HG03460 (cell line): ENCODE data around the gene CNIH3.

Experiments used
- ATAC-seq: cut with Tn5 transposase; IDR thresholded peaks from one replicate; pipeline ENCODE4 v1.9.1; 2021; ENCODE audit not compliant: unreplicated experiment

CNIH3 gene

DNA sequence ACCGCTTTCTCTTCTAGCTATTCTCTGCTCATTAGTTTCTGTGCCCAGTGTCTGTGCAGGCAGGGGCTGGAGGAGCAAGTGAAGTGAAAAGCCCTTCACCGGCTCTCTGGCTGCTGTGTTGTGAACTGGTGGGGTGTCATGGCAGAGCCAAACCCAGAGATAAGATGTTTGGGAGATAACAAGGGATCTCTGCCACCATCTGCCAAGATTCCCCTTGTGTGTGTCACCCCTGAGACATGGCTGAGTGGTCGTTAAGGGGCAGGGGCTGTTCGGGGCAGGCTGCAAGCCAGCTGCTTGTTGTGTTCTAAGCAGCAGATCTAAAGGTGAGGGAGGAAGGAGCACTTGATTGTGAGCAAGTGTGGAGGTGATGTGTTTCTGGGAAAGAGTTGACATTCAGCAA lies 24.5 kb downstream of the CNIH3 start:
- no peak for ATAC-seq

DNA sequence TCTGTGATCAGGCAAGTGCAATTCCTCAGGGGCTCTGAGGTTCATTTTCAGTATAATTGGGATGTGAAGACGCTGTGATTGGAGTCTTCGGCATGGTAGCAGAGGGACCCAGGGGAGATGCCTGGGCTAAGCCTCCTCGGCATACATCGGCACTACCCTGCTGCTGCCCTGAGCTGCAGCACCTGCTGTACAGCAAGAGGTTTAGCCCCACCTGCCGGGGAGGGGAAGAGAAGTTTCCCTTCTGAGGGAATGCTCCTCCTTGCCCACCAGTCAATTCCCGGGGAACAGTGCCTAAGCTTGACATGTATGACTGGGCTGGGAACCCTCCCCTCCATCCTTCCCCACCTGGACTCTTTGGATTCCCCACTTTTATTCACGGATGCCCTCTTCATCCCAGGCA lies 24.9 kb downstream of the CNIH3 start:
- ATAC-seq: no peak

DNA sequence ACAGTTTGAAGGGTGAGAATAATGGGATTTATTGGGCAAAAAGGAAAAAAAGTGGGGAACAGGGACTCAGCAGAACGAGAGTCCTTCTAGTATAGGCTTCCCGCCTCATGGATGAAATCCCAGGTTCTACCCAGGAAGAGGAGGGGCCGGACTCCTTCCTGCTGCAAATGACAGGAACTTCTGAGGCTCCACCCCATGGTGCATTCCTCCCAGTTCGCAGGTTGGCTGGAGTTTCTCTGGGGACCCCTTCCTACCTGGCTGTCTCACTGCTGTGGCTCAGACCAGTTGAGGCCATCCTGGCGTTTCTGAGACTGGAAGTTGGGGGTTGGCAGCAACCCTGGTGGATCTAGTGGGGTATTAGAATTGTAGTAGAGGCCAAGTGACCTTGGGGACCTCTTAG lies 27.5 kb downstream of the CNIH3 start:
- no peak for ATAC-seq

DNA sequence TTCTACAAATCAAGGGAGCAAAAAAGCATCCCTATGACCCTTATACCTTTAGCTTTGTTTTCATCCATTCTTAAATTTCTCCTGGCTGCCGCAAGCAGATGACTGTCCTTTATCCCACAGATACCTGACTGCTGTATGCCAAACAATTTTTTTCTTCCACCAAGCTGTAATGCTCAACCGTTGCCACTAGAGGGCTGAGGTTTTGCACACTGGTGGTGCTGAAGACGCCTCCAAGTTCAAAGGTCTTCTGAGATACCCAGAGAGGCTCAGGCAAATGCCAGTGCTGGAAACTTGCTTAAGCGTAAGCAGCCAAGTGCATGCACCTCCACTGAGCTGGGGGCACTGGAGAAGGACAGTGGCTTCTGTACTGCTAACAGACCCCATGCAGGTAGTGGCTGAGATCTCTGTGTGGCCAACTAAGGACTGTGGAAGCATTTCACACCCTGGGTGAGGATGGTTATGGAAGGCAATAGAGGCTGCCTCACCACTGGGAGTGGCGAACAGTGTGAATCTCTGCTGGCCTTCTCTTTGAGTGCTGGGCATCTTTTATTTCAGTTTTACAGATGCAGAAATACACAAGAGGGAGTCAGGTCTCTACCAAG lies 28.5 kb downstream of the CNIH3 start:
- peak; percentile 66 for ATAC-seq

DNA sequence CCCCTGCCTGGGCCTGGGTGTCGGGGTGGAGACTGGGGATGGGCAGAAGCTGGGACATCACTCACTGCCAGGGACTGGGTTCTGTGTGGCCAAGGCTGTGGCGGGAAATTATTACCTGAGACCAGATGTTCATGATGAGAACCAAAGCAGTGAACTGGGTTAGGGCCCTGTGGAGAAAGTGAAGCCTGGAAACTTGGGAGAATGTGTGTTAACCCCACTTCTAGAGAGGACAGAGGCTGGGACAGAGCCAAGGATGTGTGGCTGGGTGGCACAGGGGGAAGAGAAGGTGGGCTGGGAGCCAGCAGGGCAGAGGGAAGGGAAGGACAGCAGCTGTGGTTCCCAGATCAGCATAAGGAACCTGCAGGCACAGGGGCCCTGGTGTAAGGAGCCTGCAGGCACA lies 31.3 kb downstream of the CNIH3 start:
- ATAC-seq: no peak

DNA sequence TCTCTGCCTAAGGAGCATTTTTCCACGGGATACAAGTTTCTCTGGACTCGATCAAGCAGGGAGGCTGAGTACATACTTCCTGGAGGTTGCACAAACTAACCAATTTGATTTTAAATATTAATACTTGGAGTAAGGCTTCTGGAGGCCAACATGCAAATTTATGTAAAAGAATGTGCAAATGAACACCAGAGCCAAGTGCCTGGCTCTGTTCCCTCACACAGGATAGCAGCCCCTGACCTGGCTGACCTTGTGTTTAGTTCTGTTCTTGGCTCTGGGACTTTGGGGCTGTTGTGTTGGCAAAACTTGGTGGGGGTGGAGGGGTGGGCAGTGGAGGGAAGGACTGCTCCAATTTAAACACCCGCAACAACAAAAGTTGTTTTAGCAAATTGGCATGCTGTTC lies 34.2 kb downstream of the CNIH3 start:
- no peak for ATAC-seq

DNA sequence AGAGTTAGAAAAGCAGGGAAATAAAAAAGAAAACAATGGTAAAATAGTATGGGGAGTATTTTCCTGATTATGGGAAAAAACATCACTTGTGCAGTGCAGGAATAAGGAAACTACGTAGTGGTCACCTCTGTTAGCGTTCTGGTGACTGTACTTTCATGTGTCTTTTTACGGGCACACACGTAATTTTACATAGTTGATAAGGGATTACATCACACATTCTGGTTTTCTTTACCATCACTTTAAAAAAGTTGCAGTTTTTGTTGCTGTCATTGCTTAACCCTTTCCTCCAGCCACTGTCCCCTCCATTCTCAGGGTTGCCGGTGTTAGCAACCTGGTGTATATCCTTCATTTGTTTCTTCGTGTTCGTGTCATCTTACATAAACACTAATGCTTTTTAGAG lies 35.1 kb downstream of the CNIH3 start:
- ATAC-seq: no peak

DNA sequence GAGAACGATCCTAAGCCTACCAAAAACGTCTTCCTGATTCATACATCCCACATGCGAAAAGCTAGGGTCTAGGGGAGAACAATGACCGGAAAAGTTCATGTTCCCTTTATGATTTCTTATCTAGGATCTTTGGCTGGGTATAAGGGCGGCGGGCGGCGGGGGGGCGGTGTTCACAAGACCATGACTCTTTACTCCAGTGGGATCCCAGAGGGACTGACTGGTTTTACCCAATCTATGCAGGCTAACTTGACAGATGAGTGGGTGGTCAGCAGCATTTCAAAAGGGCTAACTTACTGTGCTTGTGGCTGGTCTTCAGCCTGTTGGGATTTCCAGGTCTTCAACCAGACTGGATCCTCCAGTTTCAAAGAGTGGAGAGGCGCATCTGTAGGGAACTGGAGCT lies 40.3 kb downstream of the CNIH3 start:
- no peak for ATAC-seq

DNA sequence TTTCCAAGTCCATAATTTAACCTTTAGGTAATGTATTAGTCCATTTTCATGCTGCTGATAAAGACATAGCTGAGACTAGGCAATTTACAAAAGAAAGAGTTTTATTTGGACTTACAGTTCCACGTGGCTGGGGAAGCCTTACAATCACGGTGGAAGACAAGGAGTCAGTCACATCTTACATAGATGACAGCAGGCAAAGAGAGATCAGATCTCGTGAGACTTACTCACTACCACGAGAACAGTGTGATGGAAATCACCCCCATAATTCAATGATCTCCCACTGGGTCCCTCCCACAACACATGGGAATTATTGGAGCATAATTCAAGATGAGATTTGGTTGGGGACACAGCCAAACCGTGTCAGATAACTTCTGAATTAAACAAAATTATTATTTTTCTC lies 44.0 kb downstream of the CNIH3 start:
- ATAC-seq: no peak

DNA sequence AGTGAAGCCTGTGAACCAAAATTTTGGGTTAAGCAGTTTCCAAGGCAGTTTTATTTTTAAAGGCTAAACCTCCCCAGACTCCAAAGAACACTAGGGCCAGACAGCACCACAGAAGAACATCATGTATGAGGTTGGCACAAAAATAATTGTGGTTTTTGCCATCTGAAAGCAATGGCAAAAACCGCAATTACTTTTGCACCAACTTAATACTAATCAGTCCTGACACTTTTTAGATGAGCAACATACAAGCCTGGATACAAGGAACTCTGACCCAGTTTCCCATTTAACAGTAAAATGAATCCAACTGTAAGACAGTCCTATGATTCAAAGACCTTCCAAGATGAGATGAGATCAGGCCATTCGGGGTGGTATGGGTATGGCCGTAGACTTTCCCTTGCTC lies 46.8 kb downstream of the CNIH3 start:
- no peak for ATAC-seq

DNA sequence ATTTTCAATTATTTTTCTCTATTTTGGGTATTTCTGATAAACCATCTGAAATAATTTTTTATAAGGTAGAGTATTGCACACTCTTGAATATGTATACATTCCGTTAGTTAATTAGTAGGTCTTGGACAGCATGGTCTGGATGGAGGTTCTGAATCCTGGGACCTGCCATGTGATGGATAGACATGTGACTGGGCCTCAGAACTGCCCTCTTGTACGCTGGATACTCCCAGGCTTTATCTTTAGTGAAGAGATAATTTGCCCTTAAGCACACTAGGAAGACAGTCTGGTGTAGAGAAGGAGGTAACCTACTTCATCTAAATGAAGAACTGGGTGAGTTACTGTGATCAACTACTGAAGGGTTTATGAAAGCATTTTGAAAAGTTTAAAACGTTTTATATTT lies 48.9 kb downstream of the CNIH3 start:
- ATAC-seq: no peak

DNA sequence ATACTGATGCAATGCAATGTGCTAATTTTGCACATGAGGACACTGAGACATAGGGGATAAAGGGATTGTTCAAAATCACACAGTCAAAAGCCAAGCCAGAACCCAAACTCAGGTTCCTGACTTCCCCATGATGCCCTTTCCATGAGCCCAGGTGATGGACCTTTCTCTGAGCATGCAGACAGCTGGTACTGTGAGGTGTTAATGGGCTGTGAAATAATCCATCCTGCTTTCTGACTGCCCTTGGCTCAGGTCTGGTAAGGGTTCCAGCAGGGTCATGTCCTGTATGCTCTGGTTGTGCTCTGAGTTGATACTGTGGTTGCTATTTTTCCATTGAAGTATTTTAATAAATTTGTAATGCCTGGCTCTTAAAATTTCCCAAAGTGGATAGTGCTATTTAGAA lies 50.0 kb downstream of the CNIH3 start:
- no peak for ATAC-seq

DNA sequence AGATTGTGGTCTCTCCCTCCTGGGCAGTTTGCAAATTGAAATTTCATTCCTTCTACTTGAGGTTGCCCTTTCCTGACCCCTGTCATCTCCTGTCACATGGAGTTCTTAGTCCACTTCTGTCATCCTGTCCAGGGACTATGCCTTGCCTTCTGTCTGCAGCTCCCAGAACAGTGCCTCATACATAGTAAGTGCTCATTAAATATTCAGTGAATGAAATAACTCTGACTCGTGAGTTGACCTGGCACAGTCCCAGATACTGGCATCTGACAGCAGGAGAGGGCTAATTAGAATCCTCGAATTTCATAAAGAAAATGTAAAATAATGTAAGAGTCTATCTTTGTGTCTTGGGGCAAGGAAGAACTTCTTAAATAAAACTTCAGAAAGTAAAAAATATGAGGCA lies 50.8 kb downstream of the CNIH3 start:
- no peak for ATAC-seq

DNA sequence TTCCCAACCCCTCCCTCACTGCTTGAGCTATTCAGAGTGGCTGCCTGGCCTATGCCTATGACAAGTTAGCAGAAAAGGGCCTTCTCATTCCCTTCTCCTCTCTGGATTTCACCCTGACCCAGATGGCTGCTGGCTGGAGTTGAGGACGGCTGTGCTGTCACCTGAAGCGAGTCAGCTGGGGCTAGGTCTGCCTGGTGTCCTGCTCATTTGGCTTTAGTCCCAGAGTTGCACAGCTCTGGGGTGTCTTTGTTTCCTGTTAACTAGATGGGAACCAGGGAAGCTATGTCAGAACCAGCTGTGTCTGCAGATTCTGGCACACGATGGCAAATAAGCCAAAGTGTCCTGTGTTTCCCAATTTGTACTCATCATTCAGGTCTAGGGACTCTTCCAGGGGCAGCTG lies 52.9 kb downstream of the CNIH3 start:
- no peak for ATAC-seq

DNA sequence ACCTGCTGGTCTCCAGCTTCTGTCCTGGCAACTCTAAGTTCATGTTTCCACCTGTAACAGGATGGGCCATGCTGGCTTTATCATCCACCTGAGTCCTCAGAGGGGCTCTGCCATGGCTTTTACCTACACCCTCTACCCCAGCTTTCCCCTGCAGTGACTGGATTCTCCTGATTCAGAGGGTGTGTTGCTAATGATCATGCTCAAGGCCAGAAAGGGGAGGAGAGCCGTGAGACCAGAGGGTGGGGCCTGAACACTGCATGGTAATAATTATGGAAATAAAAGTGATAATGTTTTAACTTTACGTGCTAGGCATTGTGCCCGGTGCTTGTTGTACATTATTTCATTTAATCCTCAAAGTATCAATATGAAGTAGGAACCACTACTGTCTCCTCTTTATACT lies 53.3 kb downstream of the CNIH3 start:
- ATAC-seq: no peak

DNA sequence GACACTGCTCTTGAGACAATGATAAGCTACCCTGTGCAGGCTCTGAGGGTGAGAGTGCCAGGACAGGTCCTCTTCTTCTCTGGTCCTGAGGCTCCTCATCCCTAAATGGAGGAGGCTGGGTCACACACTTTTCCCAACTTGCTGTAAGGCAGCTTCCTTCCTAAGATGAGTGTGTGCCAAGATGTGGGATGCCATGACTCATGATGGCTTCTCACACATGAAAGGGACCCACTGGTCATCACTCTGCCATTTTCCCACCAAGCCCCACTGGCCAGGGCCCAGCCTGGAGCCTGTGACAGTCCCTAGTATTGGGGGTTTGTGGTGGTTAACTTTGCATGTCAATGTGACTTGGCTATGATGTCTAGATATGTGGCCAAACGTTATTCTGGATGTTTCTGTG lies 54.4 kb downstream of the CNIH3 start:
- no peak for ATAC-seq

DNA sequence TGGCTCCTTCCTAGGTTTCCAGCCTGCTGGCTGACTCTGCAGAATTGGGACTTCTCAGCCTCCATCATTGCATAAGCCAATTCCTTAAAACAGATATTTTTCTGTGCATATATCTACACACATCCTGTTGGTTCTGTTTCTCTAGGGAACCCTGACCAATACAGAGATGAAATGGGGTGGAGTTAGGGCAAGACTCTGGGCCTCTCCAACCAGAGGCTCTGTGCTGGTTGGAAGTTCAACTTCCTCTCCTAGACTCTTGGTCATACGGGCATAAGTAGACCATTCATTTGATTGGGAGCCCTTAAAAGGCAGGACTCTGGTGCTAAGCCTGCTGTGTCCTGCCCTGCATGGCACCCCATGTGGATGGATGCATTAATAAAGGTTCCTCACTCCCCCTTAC lies 55.0 kb downstream of the CNIH3 start:
- no peak for ATAC-seq

DNA sequence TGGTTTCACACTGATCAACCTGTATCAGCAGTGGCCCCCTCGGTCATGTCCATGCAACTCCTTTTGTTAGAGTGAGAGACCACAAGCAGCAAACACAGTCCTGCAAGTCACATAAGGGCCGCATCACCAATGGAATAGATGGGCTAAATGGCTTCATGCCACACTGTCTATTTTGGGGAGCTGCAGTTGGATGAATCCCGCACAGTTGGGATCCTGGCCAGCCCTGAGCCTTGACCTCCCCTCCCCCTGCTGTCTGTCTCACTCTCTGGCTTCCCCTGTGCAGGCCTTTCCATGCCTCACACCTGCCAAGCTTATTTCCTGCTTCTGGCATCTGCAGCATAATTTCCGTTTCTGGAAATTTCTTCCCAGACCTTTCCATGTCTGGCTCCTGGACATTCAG lies 57.0 kb downstream of the CNIH3 start:
- ATAC-seq: no peak

DNA sequence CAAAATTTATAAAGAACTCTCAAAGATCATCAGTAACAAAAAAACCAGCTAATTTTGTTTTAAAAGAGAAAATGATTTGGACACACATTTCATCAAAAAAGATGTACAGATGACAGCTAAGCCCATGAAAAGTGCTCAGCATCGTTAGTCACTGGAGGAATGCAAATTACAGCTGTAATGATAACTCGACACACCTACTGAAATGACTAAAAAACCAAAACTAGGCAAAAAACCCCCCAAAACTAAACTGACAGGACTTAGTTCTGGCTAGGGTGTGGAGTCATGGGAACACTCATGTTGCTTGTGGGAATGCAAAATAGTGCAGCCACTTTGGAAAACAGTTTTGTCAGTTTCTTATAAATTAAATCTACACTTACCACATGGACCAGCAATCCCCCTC lies 59.5 kb downstream of the CNIH3 start:
- ATAC-seq: no peak

DNA sequence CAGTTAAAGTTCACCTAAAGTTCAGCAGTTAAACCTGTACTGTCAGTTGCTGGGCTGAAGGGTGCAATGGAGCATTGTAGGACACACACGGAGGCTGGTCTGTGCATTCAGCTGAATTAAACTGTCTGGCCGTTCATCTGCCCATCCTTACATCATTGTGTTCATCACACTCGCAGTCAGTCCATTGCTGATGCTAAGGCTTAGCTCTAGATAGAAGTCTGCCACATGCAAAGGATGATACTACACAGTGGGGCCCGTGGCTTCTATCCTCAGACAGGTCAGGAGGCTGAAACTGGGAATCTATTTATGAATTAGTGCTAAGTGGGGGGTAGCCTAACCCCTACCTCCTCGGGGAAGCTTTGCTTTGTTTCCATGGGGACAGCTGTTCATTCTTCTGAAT lies 60.4 kb downstream of the CNIH3 start:
- ATAC-seq: no peak

DNA sequence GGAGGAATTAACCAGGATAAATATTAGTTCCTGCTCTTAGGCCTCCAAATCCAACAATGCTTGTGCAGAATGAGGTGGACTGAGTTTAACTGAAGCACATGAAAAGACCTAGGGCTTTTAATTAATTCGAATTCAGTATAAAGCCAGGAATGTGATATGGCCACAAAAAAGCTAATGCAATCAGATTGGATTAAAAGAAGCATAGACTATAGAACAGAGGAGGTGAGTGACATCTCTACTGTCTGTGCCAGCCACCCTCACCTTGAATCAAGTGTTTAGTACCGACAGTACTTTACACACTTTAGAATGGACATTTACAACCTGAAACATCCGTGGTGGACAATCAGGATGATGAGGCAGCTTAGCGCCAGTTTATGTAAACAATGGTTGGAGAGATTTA lies 62.1 kb downstream of the CNIH3 start:
- ATAC-seq: no peak

DNA sequence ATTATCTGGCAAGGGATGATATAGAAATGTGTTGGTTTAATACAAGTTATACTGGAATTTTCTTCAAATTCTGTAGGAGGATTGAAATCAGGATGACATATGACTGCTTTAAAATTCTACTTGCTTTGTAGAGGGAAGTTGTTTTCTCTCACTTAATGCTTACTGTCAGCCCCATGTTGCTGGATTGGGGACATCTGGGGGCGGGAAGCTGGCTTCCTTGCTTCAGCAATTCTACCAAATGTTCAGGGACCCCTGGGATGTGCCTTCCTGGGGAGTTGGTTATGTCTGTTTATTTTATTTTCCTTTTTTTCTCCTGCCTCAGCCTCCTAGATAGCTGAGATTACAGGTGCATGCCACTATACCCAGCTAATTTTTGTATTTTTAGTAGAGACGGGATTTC lies 63.5 kb downstream of the CNIH3 start:
- ATAC-seq: no peak

DNA sequence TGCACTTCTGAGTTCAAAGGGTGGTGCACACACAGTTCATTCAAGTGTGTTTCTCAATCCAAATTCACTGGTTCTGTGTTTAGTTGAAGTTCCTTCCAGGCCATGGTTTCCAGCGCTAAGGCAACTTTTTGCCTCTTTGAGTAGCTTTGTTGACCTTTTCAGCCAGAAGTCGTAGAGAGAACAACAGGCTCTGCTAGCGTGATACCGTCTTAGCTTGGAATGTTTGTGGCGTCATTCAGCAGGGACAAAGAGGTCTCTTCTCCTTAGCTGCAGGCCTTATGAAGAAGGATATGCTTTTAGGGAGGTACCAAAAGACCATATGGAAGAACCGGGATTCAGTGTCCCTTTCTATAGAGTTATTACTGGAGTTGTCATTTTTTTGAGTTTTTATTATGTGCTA lies 65.7 kb downstream of the CNIH3 start:
- ATAC-seq: no peak

DNA sequence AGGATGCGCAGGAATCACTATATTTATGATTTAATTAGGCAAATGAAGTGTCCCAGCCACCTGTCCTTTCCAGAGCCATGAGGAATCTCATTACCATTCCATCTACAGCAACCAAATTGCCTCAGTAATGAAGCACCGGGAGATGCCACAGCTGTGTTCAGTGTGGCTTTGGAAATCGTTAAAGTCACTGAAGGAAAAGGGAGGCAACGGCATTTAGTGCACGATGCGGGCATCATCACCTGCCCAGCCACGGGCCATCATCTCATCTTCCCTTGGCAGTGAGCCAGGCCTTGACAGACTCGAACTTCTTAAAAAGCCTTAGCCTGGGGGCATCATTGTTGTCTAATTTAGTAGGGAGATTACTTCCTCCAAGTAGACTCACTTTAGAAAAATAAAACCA lies 67.8 kb downstream of the CNIH3 start:
- ATAC-seq: no peak
